Suppressor macrophage treated with lipopolysaccharide for 1 hour (primary cell): ENCODE data around the gene ATP5F1E.
"Not testable (repeated sequence)": the region's sequence is repeated elsewhere in the genome, so short reads cannot be mapped to it uniquely, and the experiment has no call there.

ENCODE experiments used
- DNase-seq, 3 donors: peaks; one replicate each; pipeline ENCODE4 v3.0.0-alpha.2; 2020 to 2022

Gene ATP5F1E

DNA sequence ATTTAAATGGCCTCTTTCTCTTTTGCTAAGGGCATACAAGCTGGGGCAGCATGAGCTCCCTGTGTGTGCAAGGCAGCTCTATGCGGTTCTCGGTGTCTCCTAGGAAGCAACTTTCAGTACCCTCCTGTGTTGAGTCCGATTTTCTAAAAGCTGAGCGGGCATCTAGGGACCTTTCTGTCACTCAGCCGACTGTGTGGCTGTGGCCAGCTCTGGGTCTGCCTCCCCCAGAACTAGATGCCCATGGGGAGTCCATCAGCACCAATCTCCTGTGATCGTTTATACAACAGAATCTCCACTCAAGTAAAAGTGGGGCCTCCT, 43.6 kb downstream of the ATP5F1E start:
- no peak for DNase-seq

DNA sequence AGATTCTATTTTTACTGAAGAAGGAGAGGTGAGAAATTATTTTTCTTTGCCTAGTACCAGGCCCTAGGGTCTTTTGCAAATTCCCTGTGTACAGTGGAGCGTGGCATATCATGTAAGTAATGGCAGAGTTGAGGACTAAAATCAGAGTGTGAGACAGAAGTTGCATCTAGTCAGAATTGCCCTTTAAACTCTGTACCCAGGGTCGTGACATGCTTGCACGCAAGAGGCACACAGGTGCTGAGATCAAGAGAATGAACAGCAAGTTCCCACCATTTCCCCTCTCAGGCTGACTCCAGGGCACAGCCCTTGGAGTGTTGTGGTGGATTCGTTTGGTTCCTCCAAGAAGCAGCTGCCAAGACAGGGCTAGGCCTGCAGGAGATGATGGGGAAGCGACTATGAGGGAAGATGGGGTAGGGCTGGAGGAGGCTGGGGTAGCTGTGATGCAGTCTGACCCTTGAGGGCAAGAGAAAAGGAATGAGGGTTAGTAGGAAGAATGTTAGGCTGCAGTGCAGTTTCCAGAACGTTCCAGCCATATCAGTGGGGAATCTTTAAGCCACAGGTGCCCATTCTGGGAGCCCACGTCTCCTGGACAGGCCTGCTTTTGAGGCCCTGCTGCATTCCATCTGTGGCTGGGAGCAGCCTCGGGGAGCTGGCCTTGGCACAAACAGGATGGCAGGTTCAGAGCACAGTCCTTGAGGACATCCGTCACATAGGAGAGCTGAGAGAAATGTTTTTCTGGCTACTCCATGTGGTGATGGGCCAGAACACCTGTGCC, 44.2 kb downstream of the ATP5F1E start:
- DNase-seq: no peak

GRCh38 chr20:58986968-58987517, 45.1 kb downstream of the ATP5F1E start:
- no peak for DNase-seq

- no peak for DNase-seq
Measured at GRCh38 chr20:58986286-58986967, 45.7 kb downstream of the ATP5F1E start.

DNA sequence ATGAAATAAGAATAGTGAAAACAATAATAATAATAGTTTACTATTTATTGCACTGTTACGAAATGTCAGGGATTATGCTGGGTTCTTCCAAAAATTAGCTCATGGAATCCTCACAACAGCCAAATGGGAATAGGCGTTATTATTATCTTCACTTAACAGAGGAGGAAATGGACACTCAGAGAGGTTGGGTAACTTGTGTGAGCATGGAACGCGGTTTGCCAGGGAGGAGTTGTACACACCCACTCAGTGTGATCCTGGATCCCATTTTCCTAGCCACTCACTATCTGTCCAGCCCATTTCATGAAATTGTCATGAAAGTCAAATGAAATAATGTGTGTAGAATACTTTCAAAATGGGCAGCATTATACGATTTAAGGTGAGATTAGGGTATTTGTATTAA, 46.5 kb downstream of the ATP5F1E start:
- DNase-seq: no peak

- no peak for DNase-seq
Measured at GRCh38 chr20:58984691-58985090, 47.4 kb downstream of the ATP5F1E start.

- DNase-seq: not testable (repeated sequence)
Measured at GRCh38 chr20:58983115-58983468, 49.0 kb downstream of the ATP5F1E start.

GRCh38 chr20:58982406-58983114, 49.6 kb downstream of the ATP5F1E start:
- no peak for DNase-seq

DNA sequence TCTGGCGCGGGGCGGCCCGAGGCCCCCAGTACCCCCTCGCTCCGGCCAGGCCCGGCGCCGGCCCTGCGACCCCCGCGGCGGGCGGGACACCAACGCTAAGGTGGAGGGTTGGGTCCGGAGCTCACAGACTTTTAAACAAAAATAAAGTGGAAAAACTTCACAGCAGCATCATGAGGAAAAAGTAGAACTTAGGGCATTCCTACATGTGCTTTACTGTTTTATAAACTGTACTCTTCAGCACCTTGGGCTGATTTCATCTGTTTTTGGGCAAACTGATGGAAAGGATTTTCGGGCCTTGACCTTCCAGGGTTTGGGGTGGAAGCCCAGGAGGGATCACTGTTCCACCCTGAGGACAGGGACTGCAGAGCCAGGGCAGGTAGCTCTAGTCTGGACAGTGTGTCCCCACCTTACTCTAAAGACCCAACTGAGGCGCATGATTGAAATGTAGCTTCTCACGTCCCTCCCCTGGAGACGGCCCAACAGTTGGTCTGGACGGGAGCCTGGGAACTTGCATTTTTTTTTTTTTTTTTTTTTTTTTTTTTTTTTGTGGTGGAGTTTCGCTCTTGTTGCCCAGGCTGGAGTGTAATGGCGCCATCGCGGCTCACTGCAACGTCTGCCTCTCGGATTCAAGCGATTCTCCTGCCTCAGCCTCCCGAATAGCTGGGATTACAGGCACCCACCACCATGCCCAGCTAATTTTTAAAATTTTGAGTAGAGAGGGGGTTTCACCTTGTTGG, 50.3 kb downstream of the ATP5F1E start:
- no peak for DNase-seq

GRCh38 chr20:58980711-58981627, 51.2 kb downstream of the ATP5F1E start, which contains the start of gene NELFCD:
TSS of gene NELFCD (plus strand) at chr20:58981256. CDS start at chr20:58981310, 54 bp downstream.
- DNase-seq: peak; percentile 90 to 99 (median 97)

DNA sequence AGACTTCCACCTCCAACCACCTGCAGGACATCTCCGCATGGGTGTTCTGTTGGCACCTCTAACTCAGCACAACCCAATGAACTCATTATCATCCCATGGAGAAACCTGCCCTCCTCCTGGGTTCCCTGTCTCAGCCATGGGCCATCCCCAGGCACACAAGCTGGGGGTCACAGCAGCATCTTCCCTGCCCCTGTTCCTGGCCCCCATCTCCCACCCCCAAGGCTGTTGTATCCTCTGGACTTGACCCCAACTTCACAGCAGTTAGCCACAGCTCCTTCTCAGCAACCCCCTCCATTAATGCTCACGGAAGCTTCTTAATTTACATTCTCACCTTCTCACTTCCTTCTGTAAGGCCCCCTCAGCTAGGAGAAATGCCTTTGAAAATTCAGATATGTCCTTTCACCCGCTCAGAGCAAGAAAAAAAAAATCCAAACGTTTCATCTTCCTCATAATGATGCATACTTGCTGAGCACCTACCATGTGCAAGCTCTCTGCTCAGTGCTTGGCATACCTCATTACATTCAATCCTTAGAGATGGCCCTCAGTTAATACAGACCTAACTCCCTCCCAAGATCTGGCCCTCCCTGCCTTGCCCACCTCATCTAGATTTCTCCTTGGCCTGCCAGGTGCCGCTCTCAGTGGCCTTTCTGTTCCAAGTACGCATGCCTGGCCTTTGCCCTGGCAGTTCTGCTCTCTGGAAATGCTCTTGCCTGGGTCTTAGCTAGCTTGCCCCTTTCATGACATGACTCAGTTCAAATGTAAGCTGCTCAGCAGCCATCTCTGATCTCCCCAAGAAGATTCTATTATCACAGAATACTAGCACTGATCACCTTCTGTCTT, 53.6 kb downstream of the ATP5F1E start:
- DNase-seq: no peak

DNA sequence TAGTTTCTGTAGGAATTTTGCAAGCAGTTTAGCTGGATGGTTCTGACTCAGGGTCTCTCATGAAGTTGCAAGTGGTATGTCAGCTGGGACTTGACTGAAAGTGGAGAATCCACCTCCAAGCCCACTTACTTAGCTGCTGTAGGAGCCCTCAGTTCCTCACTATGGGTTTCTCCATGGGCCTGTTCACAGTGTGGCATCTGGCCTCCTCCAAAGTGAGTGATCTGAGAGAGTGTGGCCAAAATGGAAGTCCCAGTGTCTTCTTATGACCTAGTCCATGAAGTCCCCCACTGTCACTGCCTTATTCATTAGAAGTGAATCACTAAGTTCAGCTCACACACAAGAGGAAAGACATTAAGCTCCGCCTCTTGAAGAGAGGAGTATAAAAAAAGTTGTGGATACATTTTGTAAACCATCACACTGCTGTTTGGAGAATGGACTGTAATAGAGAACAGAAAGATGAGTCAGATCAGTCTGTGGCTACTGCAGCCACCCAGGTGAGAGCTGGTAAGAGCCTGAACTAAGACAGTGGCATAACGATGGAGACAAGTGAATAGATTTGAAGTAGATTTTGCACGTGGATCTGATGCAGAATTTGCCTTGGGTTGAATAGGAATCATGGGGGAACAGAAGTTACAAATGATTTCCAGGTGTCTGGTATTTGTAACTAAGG, 55.9 kb downstream of the ATP5F1E start:
- DNase-seq: peak; percentile 54 to 75 (median 57)
